Forelimb muscle (tissue), 1 donor: ENCODE measurements around the gene SLC39A11. TPM values are rescaled to one million over a fixed set of nuclear protein-coding genes. Genes with fewer than 3 reads are reported as not detected.
"Not testable (repeated sequence)": the region's sequence is repeated elsewhere in the genome, so short reads cannot be mapped to it uniquely, and the experiment has no call there.

Experiments
- DNase-seq: peaks from one replicate; pipeline ENCODE4 v3.0.0-alpha.2; 2013; ENCODE audit warnings: low read depth
- polyA plus RNA-seq: library from polyadenylated mRNA; unstranded; fragments of 120-200 nt; gene quantifications from one replicate; pipeline ENCODE4 v1.2.1, GENCODE V29; 2013; ENCODE audit not compliant: insufficient read length

Gene SLC39A11
- polyA plus RNA-seq, 1 donor: 11.9 TPM

GRCh38 chr17:72950242-72950931 lies 142.1 kb downstream of the SLC39A11 start:
- no peak for DNase-seq

DNA sequence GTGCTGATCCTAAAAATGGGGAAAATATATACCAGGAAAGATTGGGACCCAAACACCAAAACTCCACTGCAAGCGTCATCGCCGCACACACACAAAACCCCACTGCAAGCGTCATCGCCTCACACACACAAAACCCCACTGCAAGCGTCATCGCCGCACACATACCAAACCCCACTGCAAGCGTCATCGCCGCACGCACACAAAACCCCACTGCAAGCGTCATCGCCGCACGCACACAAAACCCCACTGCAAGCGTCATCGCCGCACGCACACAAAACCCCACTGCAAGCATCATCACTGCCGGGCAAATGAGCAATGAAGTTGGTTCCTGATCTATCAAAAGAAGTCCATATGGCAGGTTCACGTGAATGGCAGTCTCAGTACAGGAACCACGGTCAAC lies 144.4 kb downstream of the SLC39A11 start:
- DNase-seq: no peak

- no peak for DNase-seq
These were observed 145.0 kb downstream of the SLC39A11 start for GRCh38 chr17:72947475-72947874.

DNA sequence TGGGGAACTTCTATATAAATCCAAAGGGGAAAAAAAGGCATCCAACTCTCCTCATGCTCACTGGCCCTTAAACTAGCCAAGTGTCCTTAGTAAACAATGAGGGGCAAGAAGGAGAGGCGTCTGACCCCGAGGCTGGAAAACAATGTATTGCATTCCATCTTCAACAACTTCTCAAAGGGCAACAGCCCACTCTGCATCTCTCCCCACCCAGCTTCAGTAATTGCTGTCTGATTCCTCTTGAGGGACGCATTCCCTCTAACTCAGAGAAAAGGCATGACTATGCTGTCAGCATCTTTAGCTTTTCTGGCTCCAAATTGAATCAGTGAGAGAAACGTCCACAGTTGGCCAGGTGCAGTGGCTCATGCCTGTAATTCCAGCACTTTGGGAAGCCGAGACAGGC lies 145.8 kb downstream of the SLC39A11 start:
- no peak for DNase-seq

DNA sequence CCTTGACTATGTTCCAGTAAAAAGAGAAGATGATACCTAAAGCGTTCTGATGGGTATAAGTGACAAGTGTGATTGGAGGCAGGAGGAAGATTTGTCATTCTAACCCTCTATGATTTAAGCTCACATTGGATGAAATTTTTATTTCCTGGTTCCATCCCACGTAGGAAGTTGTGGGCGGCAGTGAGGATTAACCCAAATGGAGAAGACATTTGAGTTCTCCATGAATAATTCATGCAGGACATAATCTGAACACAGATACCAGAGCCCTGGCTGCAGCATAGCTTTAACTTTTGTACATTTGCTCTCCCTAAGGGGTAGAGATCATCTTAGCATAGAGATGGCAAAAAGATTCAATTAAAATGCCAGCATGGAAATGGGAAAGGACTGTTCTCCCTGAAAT lies 146.3 kb downstream of the SLC39A11 start:
- no peak for DNase-seq

DNA sequence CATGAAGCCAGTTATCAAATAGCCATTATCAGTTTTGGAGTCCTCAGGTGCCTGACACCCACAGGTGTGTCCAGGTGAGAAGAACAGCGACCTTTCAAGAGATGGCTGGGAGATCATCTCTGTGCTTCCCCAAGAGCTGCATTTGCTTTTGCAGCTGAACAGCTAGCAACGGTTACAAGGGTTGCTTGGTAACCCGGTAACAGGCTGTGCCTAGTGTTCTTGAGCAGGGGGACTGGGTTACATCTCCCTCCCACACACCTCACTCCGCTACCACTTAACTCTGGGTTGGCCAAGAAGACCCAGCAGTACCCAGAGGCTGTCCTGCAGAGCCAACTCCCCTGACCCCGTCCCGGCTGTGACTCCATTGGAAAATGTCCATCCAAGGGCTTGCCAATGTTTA lies 147.0 kb downstream of the SLC39A11 start:
- no peak for DNase-seq

- DNase-seq: no peak
These were observed 148.4 kb downstream of the SLC39A11 start for GRCh38 chr17:72943826-72944689.

DNA sequence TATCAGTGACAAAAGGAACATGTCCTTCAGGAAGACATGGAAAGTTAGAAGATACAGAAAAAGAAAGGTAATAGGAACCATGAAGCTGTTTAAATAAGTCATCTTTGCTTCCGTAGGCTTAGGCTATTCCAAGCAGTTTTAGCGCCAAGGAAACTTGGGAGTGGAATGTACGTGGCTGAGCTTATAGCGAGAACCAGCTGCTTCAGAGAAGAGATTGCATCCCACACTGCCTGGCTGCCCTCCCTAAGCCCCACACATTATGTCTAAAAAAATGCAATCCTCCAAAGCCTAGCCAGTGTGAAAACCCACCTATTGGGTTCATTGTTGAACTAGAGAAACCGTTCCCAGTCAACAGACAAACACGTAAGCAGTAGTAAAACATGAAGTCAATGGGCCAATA lies 149.9 kb downstream of the SLC39A11 start:
- DNase-seq: peak; percentile 16

DNA sequence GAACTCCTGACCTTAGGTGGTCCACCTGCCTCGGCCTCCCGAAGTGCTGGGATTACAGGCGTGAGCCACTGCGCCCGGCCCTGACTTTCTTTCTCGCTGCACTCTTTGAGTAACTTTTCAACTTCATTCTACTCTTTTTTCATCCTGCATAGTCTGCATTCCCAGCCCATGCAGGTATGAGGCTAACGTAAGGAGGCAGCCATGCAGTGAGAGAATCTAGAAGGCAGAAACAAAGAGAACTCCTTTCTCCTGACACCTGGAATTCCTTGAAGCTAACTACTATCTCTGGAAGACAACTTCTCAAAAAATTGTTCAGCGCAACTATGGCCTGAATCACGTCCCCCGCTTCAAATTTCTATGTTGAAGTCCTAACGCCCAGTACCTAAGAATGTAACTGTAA lies 152.0 kb downstream of the SLC39A11 start:
- no peak for DNase-seq

DNA sequence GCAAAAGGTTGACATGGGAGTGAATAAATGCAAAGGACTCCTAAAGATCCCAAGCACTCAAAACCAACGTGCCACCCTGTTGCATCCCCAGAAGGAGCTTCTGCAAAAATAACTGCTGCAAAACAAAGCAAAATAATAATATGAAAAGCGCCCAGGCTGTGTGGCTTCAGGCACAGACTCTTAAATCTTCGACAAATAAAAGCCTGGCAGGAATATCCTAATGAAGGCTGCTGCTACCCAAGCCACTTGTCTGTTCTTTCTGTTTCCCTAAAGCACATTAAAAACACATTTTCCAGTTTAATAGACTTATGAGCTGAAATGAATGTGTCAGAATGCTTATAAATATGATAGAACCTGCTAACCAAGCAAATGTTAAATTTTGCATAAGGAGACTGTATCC lies 154.0 kb downstream of the SLC39A11 start:
- DNase-seq: no peak

DNA sequence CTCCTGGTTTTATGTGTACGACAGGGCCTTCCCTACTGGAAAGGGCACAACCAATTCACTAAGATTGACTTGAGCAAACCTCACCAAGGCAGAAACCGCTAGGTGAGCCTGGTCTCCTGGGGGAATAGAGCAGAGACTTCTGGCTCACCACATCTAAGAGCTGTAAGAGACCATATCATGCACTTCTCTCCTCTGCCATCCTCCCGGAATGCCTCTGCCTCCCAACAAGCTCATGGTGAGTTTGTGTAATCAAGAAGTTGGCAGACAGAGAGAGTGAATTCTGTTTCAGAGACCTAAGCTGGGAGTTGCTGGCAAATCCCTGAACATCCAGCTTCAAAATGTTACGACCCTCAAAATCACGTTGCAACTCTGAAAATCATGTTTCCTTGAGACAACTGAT lies 154.8 kb downstream of the SLC39A11 start:
- no peak for DNase-seq

- DNase-seq: not testable (repeated sequence)
These were observed 155.2 kb downstream of the SLC39A11 start for GRCh38 chr17:72937254-72937653.

DNA sequence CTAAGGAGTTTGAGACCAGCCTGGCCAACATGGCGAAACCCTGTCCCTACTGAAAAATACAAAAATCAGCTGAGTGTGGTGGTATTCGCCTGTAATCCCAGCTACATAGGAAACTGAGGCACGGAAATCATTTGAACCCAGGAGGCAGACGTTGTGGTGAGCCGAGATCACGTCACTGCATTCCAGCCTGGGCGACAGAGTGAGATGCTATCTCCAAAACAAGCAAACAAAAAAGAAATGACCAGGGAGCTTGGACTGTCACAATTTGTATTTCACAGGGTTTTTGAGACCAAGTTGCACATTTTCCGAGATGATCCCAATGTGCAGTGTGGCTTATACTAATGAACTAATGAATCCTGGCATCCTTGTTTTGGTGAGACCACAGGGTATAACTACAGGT lies 156.5 kb downstream of the SLC39A11 start:
- DNase-seq: no peak

GRCh38 chr17:72934927-72935326 lies 157.6 kb downstream of the SLC39A11 start:
- no peak for DNase-seq

- no peak for DNase-seq
These were observed 160.9 kb downstream of the SLC39A11 start for GRCh38 chr17:72931635-72932034.

DNA sequence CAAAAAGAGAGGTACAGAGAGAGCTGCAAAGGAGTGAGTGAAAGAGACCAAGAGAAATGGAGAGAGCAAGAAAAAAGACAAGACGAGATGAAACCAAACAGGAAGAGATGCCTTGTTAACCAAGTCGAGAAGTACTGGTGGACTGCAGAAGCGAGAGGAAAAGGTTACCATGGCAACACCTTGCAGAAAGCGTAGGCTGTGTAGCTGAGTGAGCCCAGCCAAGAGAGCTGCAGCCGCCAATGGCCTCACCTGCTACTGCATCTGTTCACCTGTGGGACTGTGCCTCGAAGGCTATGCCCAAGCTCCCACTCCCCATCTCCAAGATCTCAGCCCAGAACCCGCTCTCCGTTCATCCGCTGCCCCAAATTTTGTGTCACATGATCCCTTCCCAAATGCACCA lies 161.3 kb downstream of the SLC39A11 start:
- no peak for DNase-seq

- no peak for DNase-seq
These were observed 162.5 kb downstream of the SLC39A11 start for GRCh38 chr17:72930031-72930430.

- DNase-seq: no peak
These were observed 163.9 kb downstream of the SLC39A11 start for GRCh38 chr17:72928454-72929136.

GRCh38 chr17:72927760-72928159 lies 164.7 kb downstream of the SLC39A11 start:
- DNase-seq: no peak

- DNase-seq: no peak
These were observed 165.3 kb downstream of the SLC39A11 start for GRCh38 chr17:72927146-72927545.

- no peak for DNase-seq
These were observed 166.3 kb downstream of the SLC39A11 start for GRCh38 chr17:72926171-72926570.

DNA sequence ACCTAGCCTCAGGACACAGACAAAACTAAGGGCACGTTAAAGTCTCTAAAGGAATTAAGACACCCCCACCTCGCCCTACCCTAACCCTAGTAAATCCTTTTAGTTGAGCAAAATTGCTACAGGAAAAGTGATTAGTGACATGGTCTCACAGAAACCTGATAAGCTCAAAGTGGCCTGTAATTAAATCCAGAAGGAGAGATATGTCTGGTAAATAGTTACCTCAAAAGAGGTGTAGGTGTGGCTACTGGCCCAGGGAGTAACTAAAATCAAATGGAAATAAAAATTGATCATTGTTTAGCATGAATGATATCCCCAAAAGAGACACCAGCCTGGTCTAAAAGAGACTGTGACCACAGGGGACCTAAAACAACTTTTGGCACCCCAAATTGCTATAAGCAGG lies 168.3 kb downstream of the SLC39A11 start:
- no peak for DNase-seq

- no peak for DNase-seq
These were observed 170.3 kb downstream of the SLC39A11 start for GRCh38 chr17:72922219-72922618.
